Superior temporal gyrus (tissue), 1 donor: ENCODE measurements around the gene ACD.
A peak's percentile ranks its signal among the peaks of the same experiment; 100 is the strongest.
"Not testable (repeated sequence)": the region's sequence is repeated elsewhere in the genome, so short reads cannot be mapped to it uniquely, and the experiment has no call there.

Experiments
- DNase-seq: peaks from one replicate; pipeline ENCODE4 v3.0.0-alpha.2; 2016; ENCODE audit errors: extremely low spot score

Gene ACD

DNA sequence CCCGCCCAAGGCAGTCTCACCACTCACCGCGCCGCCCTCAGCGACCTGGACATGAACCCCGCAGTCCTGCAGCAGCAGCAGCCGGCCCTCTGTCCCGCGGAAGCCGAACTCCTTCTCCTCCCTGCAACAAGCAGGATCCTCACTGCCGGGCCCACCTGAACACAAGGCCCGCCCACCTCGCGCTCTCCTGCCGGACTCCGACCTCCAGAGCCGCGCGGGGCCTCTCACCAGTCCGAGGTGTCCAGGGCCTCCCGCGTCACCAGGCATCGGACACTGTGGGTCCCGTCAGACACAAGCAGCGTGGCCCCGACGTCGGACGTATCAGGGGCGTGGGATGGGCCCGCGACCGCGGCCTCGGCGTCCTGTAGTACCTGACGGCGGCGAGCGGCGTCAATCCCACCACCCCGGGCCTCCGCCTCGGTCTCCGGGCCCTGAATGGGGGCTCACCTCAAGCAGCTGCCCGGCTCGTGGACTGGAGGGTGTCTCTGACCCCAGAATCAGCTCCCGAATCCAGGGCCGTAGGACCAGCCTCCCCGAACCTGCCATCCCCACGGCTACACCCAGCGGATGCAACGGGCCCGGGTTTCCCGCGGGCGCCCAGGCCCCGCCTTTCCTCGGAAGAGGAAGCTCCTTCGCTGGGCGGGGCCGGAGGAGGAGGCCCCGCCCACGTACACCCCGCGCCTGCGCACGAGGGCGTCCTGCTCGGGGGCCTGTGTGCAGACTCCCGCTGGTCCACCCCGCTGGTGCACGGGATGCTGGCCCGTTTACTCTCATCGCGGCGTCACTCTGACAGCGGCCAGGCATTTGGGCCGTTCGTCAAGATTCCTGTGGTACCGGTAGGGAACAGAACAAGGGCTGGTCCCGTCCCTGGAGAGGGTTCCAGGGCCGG lies at the start of gene ACD:
ACD (minus strand) TSS at position 586 of the 889 bp plus-strand sequence; CDS start at position 546, 40 bp downstream.
- peak; percentile 96 for DNase-seq

DNA sequence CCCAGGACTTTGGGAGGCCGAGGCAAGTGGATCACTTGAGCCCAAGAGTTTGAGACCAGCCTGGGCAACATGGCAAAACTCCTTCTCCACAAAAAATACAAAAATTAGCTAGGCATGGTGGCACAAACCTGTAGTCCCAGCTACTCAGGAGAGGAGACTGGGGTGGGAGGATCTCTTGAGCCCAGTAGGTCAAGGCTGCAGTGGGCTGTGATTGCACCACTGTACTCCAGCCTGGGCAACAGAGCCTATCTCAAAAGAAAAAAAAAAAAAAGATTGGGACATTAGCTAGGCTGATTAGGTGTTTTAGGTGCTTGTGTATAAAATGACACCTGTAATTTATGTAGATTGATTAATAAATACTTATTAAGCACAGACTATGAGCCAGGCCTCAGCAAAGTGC lies 49.0 kb upstream of the ACD start:
- DNase-seq = no peak

DNA sequence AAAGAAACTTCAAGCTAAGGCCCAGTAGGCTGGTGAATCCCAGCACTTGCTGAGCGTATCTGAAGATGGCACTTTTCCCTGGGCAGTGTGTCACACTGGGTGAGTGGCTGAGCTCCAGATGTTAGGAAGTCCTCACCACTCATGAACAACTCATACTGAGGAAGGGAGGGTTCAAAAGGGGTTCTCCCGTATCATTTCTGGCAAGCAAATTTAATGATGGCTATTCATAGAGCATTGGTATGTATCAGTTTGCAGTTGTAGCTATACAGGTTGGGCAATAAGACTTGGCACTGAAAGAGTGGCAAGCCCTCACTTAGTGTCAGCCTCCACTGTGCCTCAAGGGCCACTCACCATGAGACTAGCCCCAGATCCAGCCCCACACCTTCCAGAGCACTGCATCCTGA lies 48.3 kb upstream of the ACD start:
- no peak for DNase-seq

DNA sequence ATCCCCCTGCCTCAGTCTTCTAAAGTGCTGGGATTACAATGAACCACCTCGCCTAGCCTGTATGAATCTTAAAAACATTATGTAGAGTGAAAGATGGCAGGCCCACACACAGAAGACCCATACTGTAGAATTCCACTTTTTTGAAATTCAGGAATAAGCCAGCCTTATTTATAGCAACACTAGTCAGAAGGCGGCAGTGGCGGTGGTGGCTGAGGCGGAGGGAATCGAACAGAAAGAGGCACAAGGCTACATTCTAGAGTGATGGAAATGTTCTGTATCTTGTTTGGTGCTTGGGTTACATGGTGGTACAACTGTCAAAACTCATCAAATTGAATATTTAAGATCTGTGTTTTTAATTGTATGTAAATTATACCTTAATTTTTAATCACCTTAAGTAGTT lies 47.7 kb upstream of the ACD start:
- DNase-seq = no peak

DNA sequence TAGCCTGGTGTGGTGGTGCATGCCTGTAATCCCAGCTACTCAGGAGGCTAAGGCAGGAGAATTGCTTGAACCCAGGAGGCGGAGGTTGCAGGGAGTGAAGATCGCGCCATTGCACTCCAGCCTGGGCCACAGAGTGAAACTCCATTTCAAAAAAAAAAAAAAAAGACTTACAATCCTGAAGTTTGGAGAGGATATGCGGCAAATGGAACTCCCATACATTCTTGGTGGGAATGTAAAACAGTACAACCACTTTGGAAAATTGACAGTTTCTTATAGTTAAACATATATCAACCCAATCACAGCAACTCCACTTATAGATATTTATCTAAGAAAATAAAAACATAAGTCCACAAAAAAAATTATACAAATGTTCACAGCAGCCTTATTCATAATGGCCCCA lies 47.1 kb upstream of the ACD start:
- DNase-seq = no peak

DNA sequence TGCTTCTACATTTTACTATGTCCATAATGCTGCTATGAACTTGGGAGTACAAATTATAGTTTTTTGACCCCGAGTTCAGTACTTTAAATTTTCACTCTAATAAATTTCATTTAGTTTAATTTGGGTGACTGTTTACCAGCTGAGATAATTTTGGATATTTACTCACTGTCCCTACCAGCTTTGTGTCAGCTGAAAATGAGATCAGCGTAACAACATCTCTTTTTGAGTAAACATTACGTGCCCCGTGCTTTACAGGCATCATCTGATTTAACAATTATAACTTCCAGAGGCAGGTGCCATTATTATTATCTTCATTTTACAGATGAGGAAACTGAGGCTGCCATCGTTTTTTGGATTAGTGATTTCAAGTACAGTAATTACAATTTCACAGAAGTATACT lies 44.0 kb upstream of the ACD start:
- DNase-seq = no peak

DNA sequence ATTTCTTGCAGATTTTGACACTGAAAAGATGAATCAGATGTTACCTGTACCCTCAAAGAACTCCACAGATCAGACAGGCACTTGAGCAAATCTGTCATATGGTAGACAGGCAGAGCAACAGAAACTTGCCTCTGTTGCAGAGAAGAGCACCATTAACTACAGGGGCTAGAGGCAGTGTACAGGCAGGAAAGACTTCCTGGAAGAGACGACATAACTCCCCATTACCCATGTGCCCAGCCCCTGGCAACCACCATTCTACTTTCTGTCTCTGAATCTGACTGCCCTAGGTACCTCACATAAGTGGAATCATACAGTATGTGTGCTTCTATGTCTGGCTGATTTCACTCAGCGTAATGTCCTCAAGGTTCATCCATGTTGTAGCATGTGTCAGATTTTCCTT lies 43.6 kb upstream of the ACD start:
- DNase-seq = no peak

DNA sequence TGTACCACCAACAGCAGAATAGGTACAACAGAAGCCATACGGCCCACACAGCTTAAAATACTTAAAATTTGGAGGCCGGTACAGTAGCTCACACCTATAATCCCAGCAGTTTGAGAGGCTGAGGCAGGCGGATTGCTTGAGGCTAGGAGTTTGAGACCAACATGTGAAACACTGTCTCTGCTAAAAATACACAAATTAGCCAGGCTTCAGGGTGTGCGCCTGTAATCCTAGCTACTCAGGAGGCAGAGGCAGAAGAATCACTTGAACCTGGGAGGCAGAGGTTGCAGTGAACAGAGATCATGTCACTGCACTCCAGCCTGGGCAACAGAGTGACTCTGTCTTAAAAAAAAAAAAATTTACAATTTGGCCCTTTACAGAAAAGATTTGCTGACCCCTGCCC lies 42.1 kb upstream of the ACD start:
- DNase-seq = no peak

DNA sequence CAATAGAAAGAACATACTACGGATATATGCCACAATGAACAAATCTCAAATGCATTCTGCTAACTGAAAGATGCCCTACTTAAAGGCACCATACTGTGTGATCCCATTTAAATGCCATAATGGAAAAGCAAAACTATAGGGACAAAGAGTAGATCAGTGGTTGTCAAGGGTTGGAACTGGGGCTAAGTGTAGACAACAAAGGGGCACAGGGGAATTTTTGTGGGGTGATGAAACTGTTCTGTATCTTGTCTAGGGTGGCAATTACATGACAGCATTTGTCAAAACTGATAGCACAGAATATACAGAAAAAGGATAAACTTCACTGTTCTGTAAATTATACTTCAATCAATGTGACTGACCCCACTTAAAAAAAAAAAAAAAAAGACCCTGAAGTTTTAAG lies 41.4 kb upstream of the ACD start:
- DNase-seq = no peak

DNA sequence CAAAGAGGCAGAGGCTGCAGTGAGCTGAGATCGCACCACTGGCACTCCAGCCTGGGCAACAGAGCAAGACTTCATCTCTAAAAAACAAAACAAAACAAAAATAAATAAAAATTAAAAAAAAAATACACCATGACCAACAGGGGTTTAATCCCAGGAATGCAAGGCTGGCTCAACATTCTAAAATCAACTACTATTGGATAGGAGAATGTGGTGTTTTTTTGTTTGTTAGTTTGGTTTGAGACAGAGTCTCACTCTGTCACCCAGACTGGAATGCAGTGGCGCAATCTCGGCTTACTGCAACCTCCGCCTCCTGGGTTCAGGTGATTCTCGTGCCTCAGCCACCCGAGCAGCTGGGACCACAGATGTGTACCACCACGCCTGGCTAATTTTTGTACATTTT lies 39.2 kb upstream of the ACD start:
- DNase-seq = no peak

DNA sequence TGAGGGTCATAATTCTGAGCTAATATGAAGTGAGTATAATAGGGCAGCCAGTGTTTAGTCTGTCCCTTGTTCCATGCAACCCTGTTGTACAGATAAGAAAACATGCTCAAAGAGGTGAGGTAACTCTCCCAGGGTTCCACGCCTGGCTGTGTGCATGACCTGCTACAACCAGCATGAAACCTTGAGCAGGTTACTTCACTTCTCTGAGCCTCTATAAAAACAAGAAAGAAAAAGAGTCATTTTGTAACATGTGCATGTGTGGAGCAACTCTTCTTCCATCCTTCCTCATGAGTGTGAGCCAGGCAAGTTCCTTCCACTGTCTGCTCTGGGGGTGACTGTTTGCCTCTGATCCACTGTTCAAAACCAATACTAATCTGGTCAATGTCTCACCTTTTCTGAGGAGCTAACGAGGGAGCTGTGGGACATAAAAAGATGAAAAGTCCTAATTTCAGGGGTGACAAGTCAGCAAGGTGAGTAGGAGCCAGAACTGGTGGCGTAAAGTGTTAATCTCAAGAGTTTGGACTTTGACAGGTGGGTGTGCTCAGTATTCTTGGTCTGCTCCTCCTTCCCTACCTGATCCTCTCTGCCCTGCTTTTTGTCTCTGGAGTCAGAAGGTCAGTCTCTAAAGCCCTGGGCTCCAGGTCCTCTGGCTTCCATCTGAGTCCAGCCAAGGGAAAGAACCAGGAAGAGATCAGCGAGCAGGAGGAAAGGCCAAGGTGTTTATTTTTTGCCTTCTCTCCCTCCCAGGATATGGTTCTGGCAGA lies 37.5 kb upstream of the ACD start:
- DNase-seq = no peak

DNA sequence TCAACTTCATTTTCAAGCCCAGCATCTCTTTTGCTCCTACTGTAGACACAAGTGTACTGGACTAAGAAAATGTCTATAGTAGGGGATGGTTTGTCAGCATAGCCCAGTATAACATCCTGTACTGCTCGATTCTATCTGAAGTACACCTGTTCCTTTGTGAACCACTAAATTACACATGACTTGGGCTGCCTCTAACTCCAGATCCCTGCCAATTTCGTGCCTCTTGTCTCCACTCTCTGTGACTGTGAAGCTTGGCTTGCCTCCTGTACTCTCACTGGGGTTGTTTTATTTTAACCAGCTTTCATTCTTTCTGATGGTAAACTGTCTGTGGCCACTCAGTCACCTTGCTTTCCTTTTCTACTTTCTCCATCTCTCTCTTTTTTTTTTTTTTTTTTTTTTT lies 34.6 kb upstream of the ACD start:
- no peak for DNase-seq

DNA sequence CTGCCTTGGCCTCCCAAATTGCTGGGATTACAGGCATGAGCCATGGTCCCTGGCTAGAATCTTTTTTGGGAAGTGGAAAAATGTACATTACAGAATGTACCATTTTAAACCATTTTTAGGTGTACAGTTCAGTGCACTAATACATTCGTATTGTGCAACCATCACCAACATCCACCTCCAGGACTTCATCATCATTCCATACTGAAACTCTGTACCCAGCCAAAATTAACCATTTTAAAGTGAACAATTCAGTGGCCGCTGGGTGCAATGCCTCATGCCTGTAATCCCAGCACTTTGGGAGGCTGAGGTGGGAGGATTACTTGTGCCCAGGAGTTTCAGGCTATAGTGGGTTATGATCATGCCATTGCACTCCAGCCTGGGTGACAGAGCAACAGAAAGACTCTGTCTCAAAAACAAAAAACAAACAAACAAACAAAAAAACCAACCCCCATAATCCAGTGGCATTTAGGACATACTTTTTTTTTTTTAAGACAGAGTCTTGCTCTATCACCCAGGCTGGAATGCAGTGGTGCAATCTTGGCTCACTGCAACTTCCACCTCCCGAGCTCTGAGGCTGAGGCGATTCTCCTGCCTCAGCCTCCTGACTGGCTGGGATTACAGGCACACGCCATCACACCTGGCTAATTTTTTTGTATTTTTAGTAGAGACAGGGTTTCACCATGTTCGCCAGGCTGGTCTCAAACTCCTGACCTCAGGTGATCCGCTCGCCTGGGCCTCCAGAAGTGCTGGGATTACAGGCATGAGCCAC lies 33.6 kb upstream of the ACD start:
- DNase-seq = not testable (repeated sequence)

DNA sequence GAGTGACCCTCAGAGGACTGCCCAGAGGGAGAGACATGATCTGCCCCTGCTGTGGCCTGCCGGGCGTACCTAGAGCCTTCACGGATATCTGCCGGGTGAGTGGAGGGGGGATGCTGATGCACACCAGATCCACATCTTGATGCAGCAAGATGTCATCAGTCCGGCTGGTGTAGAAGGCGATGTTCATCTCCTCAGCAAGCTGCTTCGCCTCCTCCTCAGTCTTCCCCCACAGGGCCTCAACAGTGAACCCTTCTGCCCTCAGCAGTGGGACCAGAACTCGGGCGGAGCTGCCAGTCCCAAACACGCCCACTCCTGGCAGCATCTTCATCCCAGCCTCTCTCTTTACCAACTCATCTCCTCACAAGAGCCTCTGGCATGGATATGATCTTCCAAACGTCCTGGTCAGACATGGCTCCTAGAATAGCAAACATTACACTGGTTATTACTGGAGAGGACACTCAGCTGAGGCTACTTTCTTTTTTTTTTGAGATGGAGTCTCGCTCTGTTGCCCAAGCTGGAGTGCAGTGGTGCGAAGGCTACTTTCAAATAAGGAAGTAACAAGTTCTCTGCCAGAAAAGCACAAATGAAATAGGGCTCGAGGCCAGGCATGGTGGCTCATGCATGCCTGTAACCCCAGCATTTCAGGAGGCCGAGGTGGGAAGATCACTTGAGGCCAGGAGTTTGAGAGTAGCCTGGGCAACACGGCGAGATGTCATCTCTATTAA lies 25.5 kb upstream of the ACD start:
- DNase-seq = no peak

DNA sequence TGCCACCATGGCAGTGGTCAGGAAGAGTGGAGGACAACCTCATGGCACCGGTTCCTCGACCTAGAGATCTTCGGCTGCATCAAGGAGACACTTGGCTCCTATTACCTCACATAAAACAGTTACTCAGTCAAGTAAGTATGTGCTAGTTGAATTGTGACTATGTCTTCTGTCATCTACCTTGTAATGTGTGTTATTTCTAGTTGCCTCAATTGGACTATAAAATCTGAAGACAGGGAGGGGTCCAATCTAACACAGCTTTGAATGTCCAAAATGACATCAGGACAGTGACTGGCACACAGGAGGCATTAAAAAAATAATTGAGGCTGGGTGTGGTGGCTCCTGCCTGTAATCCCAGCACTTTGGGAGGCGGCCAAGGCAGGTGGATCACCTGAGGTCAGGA lies 23.7 kb upstream of the ACD start:
- no peak for DNase-seq

DNA sequence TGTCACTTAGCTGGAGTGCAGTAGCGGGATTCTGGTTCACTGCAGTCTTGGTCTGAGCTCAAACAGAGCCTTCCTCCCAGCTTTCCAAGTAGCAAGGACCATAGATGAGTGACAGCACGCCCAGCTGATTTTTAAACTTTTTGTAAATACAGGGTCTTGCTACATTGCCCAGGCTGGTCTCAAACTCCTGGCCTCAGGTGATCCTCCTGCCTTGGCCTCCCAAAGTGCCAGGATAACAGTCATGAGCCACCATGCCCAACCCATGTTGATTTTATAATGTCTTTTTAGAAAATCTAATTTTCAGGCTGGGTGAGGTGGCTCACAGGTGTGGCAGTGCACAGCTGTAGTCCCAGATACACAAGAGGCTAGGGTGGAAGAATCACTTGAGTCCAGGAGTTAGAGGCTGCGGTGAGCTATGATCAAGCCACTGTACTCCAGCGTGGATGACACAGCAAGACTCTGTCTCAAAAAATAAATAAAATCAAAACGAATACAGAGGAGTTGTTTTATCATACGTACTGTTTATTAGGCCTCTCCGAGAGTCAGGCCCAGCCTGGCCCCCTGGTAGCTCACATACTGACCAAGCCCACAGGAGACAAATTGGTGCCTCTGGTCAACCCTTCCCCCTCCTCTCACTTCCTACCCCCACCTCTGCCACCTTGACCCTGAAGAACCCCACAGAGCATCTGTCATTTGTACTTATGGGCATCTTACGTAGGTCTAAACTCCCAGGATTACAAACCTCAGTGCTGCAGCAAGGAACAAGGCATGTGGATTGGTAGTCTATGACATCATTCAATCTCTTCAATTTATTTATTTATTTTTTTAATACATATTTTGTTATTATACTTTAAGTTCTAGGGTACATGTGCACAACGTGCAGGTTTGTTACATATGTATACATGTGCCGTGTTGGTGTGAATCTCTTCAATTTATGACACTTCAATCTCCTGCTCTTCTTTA lies 20.2 kb upstream of the ACD start:
- DNase-seq = no peak

DNA sequence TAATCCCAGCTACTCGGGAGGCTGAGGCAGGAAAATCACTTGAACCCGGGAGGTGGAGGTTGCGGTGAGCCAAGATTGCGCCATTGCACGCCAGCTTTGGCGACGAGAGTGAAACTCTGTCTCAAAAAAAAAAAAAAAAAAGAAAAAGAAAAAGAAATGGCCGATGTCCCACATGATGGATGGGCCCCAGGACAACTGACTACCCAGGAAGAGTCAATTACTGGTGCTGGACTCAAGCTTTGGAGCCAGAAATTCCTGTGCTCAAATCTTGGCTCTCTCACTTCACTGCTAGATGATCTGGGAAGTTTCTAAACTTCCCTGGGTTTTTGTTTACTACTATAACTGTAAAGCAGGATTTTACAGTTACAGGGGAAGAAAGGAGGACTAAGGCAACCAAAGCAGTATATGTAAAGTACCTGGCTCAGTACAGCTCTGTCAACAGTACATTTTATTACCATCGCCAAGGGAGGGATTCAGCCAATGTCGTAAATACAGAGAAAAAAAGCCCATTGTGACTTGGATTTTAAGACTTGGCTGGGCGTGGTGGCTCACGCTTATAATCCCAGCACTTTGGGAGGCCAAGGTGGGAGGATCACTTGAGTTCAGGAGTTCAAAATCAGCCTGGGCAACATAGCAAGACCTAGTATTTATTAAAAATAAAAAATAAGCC lies 18.4 kb upstream of the ACD start:
- DNase-seq = no peak

DNA sequence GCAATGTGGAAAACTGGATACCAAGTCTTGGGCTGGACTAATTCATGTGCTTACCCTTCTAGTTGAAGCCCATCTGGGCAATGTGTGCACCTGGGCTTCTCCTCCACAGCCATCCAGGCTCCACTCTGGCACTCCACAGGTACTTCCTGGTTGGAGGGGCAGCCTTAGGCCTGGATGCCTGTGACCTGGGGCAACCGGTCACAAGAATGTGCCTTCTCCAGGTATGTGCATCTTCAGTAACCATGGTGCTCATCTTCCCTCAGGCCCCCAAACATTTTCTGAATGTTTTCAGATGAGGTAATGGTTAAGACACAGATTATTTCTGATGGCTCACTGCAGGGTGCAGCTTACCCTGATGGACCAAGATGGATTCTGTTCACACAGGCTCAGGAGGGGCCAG lies 17.7 kb upstream of the ACD start:
- DNase-seq = no peak

DNA sequence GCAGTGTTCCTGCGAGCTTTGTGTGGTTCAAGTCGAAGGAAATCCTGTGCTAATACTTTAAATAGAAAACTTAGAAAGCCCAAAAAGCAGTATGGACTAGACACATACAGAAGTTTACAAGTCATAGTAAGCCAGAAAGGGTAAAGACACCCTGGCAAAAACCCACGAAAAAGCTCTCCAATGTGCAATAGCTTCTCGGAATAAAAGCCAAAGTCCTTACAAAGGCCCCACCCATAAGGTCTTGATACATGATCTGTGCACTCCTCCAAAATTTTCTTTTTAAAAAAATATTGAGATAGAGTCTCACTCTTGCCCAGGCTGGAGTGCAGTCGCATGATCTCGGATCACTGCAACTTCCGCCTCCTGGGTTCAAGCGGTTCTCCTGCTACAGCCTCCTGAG lies 16.9 kb upstream of the ACD start:
- no peak for DNase-seq

DNA sequence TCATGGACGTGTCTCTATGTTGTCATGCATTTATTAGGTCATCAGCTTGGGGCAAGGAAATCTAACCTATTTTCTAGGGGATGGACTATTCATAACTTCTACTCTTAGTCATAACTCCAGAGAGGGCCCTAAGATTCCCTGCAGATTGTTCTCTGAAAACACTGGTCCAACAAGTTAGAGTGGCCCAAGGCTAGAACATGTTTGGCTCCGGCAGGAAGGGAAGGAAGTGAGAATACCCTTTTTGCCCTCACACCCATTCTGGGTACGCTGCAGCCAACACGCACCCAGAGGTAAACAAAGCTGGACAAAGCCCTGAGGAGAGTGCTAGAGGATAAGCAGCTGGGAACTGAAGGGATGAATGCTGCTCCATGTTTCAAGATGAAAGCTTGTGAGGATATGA lies 16.5 kb upstream of the ACD start:
- no peak for DNase-seq
